Cardiac fibroblast (primary cell): Measurements from ENCODE around the gene KCNQ1.

ENCODE experiments used
- DNase-seq, 2 donors: peaks; one replicate each; pipeline versions ENCODE4 v3.0.0 to v3.0.0-alpha.2; 2010; ENCODE audit warnings: low read depth in 2 of 2
- H3K4me3 ChIP-seq, 2 donors: replicated peaks in 1 of 2; 1 replicate in 1 of 2; 2 replicates in 1 of 2; pipeline ENCODE4 v1.5.1; 2011; ENCODE audit warnings: low read depth in 2 of 2, low read length in 2 of 2, mild to moderate bottlenecking in 2 of 2, moderate library complexity in 1 of 2
- TF ChIP-seq, protein P1 (sequence below): IDR thresholded peaks from one replicate; pipeline ENCODE4 v1.5.1; 2011; ENCODE audit warnings: low read depth, mild to moderate bottlenecking, low read length, inconsistent platforms

Gene KCNQ1

DNA sequence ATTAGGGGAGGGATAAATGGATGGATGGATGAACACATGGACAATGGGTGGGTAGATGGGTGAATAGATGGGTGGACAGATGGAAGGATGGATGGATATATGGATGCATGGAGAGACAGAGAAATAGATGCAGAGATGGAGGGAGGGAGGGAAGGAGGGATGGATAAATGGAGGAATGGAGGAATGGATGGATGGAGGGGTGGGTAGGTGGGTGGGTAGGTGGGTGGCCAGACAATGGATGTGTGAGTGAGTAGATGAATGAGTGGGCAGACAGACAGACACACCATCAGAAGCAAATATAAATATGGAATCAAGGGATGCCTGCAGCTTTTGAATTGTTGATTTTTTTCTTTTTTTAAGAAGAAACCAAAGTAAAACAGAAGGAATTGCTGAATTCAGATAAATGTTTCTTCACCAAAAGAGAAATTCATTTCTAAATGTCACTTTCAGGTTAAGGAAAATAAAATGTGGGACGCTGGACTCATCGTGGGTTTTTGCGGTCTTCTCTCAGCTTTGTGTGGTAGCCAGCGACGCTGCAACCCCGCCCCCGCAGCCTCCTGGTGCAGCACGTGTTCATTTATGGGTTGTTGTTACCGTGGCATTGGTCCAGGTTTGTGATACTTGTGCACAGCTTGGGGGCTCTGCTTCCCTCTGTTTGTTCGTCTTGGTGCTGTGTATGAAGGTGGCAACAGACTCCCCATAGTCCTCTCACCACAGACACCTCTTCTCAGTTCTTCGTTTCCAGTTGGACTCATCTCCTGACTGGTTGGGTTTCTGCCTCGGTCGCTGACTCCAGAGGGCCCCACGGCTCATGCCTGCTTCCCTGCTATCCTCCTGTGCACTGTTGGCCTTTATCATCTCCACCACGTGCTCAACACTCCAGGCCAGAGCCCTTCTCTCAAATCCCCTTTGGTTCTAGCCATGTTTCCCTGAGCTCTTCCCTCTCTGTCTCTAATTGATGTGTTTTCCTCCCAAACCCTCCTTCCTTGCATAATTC, 364.3 kb downstream of the KCNQ1 start:
- DNase-seq, result no peak
- TF ChIP-seq, protein P1, sequence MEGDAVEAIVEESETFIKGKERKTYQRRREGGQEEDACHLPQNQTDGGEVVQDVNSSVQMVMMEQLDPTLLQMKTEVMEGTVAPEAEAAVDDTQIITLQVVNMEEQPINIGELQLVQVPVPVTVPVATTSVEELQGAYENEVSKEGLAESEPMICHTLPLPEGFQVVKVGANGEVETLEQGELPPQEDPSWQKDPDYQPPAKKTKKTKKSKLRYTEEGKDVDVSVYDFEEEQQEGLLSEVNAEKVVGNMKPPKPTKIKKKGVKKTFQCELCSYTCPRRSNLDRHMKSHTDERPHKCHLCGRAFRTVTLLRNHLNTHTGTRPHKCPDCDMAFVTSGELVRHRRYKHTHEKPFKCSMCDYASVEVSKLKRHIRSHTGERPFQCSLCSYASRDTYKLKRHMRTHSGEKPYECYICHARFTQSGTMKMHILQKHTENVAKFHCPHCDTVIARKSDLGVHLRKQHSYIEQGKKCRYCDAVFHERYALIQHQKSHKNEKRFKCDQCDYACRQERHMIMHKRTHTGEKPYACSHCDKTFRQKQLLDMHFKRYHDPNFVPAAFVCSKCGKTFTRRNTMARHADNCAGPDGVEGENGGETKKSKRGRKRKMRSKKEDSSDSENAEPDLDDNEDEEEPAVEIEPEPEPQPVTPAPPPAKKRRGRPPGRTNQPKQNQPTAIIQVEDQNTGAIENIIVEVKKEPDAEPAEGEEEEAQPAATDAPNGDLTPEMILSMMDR, result no peak
- no peak overlapping the region for H3K4me3 ChIP-seq

DNA sequence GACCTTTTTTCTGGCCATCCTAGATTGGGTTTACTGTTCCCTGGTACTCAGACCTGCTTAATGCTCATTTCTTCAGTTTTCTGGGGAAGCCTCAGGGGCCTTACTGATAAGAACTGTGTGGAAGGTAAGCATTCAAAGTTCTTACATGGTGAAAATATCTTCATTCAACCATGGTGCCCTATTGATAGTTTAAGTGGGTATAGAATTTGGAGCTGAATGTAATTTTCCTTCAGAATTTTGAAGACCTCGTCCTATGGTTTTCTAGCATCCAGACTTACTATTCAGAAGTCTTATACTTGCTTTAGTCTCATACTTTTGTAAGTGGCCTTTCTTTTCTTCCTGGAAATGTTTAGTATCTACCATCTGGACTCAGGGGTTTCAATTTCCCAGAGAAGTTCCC, 365.0 kb downstream of the KCNQ1 start:
- TF ChIP-seq, protein P1, result no peak
- no peak for DNase-seq
- no peak overlapping the region for H3K4me3 ChIP-seq

DNA sequence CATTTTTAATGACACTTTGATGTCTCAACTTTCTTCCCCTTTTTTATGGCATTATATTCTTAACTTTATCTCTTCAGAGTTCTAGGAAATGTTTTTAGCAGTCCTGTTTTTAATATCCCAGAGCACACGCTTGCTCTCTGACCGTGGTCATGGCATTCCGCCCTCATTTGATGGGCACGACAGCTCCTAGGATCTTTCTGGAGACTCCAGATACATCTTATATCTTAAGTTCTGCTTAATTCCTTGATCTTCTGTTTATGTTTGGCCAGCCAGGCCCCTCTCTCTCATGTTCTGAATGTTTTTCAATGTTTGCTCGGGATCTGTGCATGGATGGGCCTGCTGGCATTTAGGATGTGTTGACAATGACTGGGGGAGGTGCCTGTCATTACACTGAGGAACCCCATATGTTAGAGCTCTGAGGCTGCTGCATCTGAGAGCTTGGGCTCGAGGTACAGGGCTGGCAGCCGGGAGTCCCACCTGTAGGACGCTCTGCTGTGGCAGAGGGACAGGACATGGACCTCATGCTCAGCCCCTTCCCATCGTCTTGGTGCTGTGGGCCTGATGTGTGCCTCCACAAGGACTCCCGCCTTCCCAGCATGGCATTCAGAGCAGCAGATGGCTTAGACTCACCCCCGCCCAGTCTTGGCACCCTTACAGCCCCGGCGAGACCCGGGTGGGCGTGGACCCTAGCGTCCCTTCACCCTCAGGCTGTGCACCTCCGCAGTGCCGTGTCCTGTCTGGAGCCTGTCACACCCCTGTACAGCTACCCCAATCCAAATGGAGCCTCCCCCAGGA, 365.8 kb downstream of the KCNQ1 start:
- TF ChIP-seq, protein P1, result no peak
- DNase-seq, result peak in 1 of 2 donors; percentile 10
- no peak overlapping the region for H3K4me3 ChIP-seq

DNA sequence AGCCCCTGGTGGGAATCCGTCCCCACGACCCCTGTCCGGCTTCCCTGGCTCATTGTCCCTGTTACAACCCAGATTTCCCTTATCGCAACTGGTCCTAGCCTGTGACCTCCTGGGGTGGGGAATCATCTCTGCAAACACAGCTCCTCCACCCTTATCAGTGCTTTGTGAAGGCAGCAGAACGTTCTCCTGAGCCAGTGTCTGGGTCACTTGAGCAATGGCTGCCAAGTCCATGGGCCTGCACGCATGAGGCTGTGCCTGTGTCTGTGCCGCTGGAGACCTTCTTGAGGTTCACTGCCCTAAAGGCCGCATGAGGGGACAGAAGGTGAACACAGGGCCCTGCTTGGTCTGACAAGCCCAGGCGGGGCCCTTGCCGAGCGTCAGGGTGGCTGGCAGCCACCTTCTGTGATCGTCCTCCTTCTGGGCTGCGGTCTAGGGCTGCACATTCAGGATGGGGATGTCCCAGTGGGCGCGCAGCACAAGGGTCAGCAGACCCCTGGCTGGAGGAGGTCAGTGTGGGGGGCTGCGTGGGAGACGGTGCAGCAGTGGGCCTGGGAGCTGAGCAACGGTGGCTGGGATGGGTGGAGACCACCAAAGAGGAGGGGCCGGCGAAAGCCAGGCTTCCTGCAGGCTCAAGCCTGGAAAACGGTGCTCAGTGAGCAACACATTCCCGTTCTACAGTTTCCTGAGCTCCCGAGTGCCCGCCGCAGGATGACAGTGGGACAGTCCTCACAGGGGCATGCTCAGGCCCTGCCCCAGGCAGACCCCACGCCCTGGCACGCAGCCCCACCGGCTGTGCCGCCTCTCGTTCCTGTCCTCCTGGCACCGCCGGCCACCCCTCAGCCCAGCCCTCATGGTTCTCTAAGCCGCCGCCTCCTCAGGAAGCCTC, 366.6 kb downstream of the KCNQ1 start:
- no peak overlapping the region for H3K4me3 ChIP-seq
- TF ChIP-seq, protein P1, result no peak
- no peak for DNase-seq

DNA sequence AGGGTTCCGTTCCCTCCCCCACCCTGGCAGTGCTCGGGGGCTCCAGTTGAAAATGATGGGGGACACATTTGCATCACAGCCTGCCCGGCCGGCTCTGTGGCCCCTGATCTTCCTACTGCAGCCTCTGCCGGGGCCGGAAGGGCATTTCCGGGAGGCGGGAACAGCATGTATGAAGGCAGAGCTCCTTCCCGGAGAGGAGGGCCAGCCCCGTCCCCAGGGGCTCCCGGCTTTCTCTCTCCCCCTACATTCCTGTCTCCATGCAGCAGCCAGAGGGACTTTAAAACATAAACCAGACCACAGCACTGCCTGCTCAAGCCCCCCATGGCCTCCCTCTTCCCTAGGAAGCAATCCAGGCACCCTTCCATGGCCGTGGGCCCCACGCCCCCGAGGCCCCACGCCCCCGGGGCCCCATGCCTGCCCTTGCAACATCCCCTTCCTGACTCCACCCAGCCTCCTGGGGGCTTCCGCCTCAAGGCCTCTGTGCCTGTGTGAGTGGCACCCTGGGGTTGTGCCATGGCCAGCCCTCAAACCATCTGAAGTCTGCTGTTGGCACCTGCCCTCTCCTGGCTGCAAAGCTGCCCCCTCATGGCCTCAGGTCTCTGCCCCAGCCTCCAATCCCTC, 367.7 kb downstream of the KCNQ1 start:
- TF ChIP-seq, protein P1, result no peak
- H3K4me3 ChIP-seq, result peak overlapping the region in 1 of 2 donors; percentile 11
- DNase-seq, result peak in 1 of 2 donors; percentile 87
